Measurements from ENCODE around the gene BEND3. TPM values are rescaled to one million over a fixed set of nuclear protein-coding genes. Genes with fewer than 3 reads are reported as not detected.

BEND3 gene
- total RNA-seq, 1 donor from 2014 or later, result 3.1 TPM

DNA sequence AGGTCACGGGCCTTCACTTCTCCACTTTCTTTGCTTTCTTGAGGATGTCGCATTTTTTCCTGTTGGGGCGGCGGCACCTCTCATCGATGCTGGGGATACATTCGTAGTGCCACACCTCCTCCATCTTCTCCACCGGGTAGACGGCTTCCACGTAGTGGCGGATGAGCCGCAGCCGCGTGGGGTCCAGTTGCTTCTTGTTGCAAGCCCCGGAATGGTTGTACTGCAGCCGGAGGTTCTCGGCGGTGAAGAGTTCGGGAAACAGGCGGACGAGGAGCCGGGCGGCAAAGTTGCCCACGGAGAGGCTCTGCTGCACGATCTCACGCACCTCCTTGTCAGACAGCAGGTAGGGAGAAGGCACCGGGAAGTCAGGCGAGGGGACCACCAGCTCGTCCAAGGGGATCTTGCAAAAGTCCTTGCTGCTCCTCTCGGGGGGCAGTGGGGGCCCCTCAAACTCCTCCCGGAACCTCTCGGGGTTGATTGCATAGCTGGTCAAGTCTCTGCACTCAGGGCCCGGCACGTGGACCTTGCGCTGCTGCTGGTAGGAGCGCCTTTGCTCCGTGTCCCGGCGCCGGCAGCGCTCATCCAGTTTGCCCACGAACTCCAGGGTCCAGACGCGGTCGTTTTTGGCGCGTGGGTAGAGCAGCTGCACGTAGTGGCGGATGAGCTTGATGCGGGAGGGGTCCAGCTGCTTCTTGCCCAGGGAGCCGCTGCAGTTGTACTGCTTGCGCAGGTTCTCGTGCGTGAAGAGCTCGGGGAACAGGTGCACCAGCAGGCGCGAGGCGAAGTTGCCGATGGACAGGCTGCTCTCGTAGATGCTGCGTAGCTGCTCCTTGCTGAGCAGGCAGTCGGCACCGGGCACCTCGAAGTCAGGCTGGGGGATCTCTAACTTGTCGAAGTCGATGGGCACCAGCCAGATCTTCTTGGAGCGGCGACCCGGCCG lies 46.4 kb downstream of the BEND3 start:
- no peaks in the 10 kb centered on the region for H3K9me3 ChIP-seq
- H3K4me3 ChIP-seq, result no peak overlapping the region
- H3K27ac ChIP-seq, result no peak overlapping the region
- H3K36me3 ChIP-seq, result peaks cover 4% of the 10 kb centered on the region
- no peak for DNase-seq
- H3K27me3 ChIP-seq (ENCODE audit: low read depth), result no peaks in the 10 kb centered on the region
- ATAC-seq, result no peak
- TF ChIP-seq, protein P1, sequence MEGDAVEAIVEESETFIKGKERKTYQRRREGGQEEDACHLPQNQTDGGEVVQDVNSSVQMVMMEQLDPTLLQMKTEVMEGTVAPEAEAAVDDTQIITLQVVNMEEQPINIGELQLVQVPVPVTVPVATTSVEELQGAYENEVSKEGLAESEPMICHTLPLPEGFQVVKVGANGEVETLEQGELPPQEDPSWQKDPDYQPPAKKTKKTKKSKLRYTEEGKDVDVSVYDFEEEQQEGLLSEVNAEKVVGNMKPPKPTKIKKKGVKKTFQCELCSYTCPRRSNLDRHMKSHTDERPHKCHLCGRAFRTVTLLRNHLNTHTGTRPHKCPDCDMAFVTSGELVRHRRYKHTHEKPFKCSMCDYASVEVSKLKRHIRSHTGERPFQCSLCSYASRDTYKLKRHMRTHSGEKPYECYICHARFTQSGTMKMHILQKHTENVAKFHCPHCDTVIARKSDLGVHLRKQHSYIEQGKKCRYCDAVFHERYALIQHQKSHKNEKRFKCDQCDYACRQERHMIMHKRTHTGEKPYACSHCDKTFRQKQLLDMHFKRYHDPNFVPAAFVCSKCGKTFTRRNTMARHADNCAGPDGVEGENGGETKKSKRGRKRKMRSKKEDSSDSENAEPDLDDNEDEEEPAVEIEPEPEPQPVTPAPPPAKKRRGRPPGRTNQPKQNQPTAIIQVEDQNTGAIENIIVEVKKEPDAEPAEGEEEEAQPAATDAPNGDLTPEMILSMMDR (IDR thresholded peaks at IDR 0.05), result no peak
- H3K4me1 ChIP-seq, result peaks cover 8% of the 10 kb centered on the region
- intact Hi-C loops (cut with DNase I), result no loop called here

DNA sequence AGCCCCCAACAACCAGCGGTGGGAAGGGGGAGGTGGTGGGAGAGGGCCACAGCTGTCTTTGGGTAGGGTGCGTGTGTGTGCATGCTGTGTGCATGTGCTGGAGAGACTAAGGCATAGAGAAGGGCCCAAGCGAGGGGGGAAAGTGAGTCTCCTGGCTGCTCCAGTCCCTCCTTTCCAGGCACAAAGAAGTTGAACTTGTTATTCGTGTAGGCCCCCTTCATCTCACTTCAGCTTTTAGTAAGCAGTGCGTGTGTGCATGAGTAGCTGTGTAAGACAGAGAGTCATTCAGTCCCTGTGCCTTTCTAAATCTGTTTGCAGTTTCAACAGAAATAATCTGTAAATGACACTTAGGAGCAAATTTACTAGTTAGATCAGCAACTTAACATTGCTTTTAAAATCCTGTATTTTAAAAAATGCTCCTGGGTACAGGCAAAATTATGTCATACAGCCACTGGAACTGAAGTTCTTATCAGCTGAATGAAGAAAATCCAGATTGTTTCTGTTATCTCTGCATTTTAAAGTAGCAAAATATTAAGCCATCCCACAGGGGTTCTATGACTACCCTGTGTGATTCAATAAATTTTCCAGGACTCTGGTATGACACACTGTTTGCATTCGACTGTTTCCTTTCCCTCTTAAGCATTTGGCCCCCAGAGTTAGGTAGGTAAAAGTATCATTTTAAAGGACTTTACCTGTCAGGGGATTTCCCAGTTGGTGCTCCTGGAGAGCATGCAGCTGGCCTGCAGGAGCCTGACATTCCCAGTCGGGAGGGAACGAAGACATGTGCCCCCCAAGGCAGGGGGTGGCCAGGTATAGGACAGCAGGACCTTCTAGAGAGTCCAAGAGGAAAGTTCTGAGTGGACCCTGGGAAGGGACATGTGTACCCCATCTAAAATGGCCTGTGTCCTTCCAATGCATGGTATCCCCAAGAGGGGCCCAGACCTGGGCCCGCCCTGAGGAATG lies 48.3 kb downstream of the BEND3 start:
- H3K27me3 ChIP-seq (ENCODE audit: low read depth), result no peaks in the 10 kb centered on the region
- H3K36me3 ChIP-seq, result peaks cover 4% of the 10 kb centered on the region
- H3K9me3 ChIP-seq, result no peaks in the 10 kb centered on the region
- no peak overlapping the region for H3K27ac ChIP-seq
- H3K4me3 ChIP-seq, result no peak overlapping the region
- TF ChIP-seq, protein P1 (IDR thresholded peaks at IDR 0.05), result no peak
- peak in 1 of 2 donors; percentile 13 for ATAC-seq
- peaks cover 8% of the 10 kb centered on the region for H3K4me1 ChIP-seq
- intact Hi-C loops (cut with DNase I), result no loop called here
- no peak for DNase-seq

DNA sequence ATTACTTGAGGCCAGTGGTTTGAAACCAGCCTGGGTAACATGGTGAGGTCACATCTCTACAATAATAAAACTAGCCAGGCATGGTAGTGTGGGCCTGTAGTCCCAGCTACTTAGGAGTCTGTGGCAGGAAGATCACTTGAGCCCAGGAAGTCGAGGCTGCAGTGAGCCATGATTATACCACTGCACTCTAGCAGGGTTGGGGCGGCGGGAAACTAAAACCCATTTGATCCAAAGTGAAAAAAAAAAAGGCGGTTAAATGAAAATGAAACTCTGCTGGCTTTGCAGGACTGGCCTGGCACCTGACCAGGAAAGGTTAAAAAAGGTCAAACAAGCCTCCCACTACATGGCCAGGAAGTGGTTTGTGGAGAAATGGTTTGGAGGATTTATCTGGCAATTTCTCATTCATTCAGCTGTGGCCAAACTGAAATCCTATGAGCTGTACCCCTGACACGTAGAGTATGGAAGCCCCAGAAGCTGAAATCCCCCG lies 50.7 kb downstream of the BEND3 start:
- Histone ChIP-seq H3K4me3 (no peak overlapping the region), H3K9me3 (no peaks in the 10 kb centered on the region), H3K27me3 (ENCODE audit: low read depth) (no peaks in the 10 kb centered on the region), H3K4me1 (peaks cover 8% of the 10 kb centered on the region), H3K27ac (no peak overlapping the region), H3K36me3 (no peaks in the 10 kb centered on the region)
- ATAC-seq (peak; percentile 39 to 40), DNase-seq (no peak)
- TF ChIP-seq, protein P1 (IDR thresholded peaks at IDR 0.05), result no peak
- intact Hi-C loops (cut with DNase I), result no loop called here

DNA sequence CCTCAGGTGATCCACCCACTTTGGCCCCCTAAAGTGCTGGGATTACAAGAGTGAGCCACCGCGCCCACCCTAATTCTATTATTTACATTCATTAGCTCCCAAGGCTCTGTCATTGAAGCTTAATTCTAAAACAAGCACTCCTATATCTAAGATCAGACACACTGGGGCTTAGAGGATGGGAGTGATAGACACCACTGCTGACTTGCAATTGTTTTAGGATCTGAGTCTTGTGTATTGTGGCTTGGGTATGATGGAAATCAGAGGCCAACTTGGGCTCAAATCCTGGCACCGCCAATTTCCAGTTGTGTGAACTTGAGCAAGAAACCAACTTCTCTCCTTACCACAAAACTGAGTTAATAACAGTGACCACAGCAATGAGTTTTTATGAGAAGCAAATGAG lies 52.6 kb downstream of the BEND3 start:
- Histone ChIP-seq H3K36me3 (no peaks in the 10 kb centered on the region), H3K4me1 (peaks cover 8% of the 10 kb centered on the region)
- intact Hi-C loops (cut with DNase I), result no loop called here

More for the DNA sequence above, 52.6 kb downstream of the BEND3 start:
- DNase-seq (no peak), ATAC-seq (no peak)
- H3K9me3 ChIP-seq, result no peaks in the 10 kb centered on the region
- H3K27me3 ChIP-seq (ENCODE audit: low read depth), result no peaks in the 10 kb centered on the region
- no peak overlapping the region for H3K4me3 ChIP-seq
- no peak overlapping the region for H3K27ac ChIP-seq
- TF ChIP-seq, protein P1 (IDR thresholded peaks at IDR 0.05), result no peak

Data from lower lobe of right lung (tissue), 2 donors.